Measurements from ENCODE around the gene ZBTB46.
"Not testable (repeated sequence)": the region's sequence is repeated elsewhere in the genome, so short reads cannot be mapped to it uniquely, and the experiment has no call there.

ZBTB46 gene

DNA sequence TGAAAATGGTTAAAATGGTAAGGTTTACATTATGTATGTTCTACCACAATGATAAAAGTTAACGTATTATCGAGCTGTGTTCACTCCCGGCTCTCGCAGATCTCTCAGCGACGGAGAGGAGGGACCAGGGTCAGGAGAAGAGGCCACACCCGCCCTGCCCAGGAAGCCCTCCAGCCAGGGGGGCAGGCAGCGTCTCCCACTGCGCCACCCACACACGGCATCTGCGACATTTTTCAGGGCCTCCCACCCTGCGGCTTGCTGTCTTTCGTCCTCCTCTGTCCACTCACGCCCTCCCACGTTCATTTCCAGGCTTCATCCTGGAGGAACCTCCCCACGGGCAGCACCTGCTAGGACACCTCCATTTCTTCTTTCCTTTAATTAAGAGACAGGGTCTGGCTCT is 43.3 kb downstream of the ZBTB46 start:
- DNase-seq (ENCODE audit: low read depth in 3 of 3), result no peak

DNA sequence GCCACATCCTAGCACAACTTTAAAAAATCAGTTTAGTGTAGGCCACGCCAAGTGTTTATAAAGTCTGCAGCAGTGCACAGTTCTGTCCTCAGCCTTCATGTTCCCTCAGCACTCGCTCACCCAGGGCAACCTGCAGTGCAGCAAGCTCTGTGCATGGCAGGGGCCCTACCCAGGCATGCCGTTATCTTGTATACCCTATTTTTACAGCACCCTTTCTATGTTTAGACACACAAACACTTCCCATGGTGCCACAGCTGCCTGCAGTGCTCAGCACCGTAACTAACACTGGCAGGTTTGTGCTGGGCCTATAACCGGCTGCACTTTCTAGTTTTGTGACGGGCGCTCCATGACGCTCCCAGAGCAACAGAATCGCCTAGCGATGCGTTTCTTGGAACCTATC is 43.8 kb downstream of the ZBTB46 start:
- DNase-seq (ENCODE audit: low read depth in 3 of 3), result no peak

DNA sequence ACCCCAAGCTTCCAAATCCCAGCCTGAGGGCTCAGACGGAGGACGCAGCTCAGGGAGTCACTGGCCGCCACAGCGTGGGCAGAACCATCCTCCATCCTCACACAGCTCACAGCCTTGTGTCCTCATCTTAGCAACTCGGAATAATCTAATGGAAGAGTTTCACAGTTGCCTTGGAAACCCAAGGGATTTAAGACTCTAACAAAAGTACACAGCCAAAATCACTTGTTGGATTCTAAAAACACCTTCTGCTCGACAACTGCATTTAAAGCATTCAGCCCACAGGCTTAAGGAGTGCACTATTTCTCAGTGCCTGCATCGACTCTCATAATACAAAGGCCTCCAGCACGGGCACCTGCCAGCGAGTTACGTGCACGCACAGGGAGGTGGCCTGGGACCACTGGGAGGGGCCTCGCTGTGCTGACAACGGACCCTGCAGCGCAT is 45.4 kb downstream of the ZBTB46 start:
- no peak for DNase-seq (ENCODE audit: low read depth in 3 of 3)

DNA sequence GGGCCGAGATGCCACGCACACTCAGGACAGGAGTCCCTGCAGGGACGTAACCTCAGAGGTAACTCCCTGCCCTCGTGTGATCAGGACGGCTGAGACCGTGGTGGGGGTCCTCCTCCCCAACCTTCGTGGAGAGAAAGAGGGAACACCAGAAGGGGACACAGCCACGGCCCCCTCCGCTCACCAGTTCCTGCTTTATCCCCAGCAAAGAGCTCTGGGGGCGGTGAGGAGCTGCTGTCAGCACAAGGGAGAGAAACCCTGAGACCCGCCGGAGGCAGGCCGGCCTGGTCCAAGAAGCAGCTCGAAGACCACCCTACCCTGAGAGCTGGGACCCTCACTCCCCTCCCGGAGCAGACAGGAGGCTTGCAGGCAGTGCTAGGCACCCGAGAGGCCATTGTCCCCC is 47.1 kb downstream of the ZBTB46 start:
- DNase-seq (ENCODE audit: low read depth in 3 of 3), result no peak

DNA sequence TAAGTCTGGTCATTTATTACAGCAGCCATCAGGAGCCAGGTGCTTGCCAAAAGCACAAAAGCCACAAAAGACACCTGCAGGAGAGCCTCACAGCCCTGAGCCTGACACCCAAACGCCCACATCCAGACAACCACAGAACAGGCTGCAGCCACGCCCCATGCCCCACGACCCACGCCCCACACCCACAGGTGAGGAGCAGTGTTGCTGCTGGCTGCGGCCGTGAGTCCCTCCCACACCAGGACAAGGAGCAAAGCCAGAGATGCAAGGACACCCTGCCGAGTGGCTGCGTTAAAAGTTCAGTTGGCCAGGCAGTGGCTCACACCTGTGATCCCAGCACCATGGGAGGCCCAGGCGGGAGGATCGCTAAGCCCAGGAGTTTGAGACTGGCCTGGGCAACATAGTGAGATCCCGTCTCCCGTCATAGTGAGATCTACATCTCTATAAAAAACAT is 48.5 kb downstream of the ZBTB46 start:
- DNase-seq (ENCODE audit: low read depth in 3 of 3), result no peak

DNA sequence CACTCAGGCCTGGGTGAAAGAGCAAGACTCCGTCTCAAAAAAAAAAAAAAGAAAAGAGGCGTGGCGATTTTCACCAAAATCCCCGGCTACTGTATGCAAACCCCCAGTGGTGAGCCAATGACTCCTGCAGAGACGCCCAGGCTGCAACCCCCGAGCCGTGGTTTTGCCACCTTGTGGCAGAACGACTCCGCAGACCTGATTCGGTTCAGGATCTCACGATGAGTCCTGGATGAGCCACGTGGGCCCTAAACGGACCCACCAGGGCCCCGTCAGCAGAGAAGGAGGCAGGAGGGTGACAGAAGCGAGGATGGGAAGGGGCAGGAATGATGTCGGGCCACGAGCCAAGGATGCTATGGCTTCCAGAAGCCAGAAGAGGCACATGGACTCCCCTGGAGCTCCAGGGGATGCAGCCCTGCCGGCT is 49.0 kb downstream of the ZBTB46 start:
- peak in 1 of 3 experiments; percentile 17 for DNase-seq (ENCODE audit: low read depth in 3 of 3)

DNA sequence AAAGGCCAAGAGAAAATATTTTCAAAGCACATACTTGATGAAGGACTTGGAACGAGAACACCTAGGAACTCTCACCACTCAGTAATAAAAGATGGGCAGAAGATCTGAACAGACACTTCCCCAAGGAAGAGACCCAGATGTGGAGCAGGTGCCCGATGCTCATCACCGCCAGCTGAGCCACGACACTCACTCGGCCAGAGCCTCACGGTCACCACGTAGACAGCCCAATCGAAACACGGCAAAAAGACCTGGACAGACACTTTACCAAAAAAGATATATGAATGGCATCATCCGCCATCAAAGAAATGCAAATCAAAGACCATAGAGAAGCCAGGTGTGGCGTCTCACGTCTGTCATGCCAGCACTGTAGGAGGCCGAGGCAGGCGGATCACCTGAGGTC is 49.9 kb downstream of the ZBTB46 start:
- DNase-seq (ENCODE audit: low read depth in 3 of 3), result no peak

DNA sequence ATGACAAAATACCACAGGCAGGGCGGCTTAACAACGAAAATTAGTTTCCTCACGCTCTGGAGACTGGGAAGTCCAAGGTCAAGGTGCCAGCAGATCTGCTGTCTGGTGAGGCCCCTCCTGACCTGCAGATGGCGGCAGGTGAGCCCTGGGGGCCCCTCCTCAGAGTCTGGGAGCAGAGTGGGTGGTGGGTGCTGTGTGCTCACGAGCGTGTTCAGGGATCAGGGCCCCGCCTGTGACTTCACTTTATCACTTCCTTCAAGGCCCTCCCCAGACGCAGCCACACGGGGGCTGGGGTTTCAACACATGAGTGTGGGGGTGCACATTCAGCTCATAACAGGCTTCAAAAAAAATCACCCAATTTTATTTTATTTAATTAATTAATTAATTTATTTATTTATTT is 52.2 kb downstream of the ZBTB46 start:
- DNase-seq (ENCODE audit: low read depth in 3 of 3), result no peak

DNA sequence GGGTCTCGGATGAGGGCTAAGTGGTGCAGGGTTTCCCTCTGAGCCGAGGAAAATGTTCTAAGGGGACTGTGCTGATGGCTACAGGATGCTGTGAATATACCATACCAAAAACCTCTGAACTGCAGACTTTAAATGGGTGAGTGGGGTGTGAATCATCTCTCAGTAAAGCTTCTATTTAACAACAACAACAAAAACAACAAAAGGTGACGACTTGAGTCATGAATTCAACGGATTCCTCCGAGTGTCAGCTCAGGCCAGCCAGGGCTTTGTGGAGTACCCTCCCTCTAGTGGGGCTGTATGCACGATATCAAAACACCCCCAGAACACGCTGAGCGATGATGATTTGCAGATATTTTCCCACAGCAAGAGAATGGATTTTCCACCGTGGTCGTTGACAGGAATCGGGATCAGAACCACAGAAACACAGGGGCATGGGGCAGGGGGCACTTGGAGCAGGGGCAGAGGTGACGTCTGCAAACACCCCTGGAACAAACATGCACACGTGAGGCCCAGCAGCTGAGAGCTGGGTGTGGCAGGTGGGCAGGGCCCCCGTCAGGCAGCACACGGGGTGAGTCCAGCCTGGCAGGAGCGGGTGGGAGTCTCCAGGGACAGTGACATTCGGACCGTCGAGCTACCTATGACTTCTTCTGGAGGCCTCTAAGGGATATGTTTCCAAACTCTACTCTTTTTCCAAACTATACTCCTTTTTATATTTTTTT is 52.9 kb downstream of the ZBTB46 start:
- DNase-seq (ENCODE audit: low read depth in 3 of 3), result no peak

DNA sequence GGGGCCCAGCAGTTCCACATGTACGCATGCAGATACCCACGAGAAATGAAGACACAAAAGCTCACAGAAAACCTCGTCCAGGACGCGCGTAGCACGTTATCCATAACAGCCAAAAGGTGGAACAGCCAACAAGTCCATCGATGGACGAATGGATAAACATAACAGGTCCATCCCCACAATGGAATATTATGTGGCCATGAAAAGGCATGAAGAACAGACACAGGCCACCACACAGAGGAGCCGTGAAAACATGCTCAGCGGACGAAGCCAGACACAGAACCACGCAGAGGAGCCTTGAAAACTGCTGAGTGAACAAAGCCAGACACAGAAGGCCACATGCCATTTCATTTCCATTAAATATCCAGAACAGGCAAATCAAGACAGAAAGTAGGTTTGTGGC is 53.5 kb downstream of the ZBTB46 start:
- no peak for DNase-seq (ENCODE audit: low read depth in 3 of 3)

DNA sequence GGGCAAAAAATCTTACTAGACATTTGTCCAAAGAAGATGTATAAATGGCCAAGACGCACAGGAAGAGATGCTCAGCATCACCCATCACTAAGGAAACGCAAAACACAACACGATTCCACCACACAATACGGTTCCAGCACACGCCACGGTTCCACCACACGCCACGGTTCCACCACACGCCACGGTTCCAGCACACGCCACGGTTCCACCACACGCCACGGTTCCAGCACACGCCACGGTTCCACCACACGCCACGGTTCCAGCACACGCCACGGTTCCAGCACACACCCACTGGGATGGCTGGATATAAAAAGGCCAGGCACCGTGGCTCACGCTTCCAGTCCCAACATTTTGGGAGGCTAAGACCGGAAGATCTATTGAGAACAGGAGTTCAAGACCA is 54.2 kb downstream of the ZBTB46 start:
- not testable (repeated sequence) for DNase-seq (ENCODE audit: low read depth in 3 of 3)

DNA sequence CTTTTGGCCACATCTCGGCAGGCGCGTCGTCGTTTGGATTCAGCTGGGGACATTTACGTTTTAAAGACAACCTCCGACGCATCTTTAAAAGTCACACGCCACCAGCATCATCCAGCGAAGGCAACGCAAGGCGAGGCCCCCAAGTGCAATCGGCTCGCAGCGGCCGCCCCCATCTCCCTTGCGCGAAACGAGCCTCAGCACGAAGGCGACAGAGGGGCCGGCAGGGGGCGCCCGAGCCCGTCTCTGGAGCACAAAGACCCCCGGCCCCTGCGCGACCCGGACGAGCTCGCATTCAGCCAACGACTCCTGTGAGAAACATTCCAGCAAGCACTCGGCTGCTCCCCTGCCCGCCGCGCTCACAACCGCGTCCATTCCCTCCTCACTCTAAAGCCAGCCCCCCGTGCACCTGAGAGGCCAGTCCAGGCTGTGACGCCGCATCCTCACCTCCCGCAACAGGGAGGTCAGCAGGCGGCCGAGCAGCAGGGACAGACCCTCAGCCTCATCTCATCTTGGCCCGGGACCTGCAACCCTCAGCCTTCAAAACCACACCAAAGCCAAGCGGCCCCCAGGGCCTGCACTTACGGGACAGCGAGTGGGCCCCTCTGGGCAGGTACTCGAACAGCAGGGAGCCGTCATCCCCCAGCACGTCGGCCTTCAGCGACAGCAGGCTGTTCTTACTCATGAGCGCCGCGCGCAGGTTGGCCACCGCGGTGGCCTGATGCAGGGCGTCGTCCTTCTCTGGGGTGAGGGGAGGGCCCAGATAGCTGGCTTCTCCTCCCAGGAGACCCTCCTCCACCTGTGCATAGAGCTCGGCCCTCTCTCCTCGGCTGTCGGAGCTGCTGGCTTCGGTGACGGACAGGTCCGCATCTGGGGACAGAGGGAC is 55.7 kb downstream of the ZBTB46 start:
- DNase-seq (ENCODE audit: low read depth in 3 of 3), result peak in 1 of 3 experiments; percentile 29

DNA sequence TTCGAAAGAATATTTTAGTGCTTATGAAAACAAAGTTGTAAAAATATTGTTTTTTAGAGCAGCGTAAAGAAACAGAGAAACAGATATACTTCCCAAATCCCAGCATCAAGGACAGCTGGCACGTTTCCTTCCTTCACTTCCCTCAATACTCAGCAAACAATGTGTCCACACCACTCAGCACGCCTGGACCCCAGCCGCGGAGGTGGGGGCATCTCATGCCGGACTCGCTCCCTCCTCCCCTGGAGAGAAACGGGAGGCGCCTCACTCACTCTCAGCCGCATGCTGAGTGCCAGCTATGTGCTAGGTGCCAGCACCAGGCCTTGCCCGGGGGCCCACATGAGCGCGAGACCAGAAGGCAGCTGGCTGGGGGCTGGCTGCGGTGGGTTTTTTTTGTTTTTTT is 56.8 kb downstream of the ZBTB46 start:
- DNase-seq (ENCODE audit: low read depth in 3 of 3), result no peak

DNA sequence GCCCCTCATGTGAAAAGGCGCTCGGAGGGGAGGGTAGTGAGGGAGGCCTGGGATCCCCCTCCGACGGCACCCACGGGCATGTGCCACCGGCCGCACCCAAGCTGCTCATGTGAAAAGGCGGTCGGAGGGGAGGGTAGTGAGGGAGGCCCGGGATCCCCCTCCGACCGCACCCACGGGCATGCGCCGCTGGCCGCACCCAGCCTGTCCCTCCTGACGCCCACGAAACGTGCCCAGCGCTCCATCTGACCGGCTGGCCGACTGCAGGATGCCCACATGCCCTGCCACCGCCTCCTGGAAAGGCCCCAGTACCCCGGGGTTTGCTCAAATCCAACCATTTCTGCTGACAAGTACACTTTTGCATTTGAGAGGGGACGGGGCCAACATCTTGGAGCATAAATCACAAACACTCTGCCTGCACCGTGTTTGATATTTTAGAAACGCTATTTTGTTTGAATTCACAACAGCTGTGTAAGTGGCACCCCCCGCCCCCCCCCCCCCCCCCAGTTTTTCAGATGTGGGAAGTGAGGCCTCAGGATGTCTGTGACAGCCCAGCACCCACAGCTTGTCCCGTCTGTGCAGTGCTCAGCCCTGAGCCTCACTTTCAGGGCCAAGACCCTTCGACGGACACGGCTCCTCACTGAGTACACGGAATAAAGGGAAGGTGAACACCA is 57.4 kb downstream of the ZBTB46 start:
- DNase-seq (ENCODE audit: low read depth in 3 of 3), result no peak

DNA sequence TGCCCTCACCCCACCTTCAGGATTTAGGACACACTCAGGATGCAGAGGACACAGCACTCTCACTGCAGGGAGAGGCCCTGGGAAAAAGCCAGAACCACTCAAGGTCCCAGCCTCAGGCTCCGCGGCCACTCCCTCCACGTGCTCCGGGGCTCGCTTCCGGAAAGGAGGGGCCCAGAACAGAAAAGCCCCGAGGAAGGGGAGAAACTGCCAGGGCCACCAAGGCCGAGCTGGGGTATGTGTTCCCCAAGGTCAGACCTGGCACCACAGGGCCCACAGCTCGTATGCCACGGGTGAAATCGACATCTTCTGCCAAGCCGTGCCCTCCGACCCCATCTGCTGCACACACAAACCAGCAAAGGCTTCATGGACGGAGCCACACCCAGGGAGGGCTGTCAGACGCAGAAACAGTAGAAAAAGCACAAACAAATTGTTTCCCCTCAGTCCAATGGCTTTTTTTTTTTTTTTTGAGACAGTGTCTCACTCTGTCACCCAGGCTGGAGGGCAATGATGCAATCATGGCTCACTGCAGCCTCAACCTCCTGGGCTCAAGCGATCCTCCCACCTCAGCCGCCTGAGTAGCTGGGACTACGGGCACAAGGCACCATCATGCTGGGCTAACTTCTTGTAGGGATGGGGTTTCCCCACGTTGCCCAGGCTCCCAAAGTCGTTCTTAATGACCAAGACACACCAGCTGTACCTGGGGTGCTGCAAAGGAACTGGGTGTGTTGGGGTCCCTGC is 58.1 kb downstream of the ZBTB46 start:
- DNase-seq (ENCODE audit: low read depth in 3 of 3), result no peak

DNA sequence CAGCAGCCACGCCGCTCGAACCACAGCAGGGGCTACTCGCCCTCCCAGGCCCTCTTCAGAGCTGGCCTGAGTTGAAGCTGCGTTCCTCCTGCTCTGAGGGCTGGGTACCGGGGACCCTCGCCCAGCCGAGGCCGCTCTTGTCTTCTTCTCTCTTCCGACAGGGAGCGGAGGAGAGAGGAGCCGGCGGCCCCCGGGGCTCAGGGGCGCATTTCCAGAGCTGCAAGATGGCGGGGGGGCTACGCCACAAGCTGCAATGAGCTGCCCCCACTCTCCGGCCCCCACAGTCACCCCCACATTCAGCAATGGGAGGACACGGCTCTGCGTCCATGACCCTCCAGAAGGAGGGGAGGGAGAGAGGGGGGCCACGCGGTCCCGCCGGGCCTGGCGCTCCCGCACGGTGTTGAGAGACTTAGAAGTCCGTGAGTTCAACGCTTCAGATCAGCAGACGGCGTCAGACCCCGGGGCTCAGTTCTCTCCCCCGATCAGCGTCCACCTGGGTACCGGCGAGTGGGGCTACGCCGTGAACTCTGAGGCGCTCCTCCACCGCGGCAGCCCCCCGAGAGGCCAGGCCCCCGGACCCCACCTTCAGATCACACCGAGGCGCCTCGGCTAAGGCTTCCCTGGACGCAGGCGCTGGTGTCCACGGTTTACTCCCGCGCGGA is 59.9 kb downstream of the ZBTB46 start:
- DNase-seq (ENCODE audit: low read depth in 3 of 3), result no peak

DNA sequence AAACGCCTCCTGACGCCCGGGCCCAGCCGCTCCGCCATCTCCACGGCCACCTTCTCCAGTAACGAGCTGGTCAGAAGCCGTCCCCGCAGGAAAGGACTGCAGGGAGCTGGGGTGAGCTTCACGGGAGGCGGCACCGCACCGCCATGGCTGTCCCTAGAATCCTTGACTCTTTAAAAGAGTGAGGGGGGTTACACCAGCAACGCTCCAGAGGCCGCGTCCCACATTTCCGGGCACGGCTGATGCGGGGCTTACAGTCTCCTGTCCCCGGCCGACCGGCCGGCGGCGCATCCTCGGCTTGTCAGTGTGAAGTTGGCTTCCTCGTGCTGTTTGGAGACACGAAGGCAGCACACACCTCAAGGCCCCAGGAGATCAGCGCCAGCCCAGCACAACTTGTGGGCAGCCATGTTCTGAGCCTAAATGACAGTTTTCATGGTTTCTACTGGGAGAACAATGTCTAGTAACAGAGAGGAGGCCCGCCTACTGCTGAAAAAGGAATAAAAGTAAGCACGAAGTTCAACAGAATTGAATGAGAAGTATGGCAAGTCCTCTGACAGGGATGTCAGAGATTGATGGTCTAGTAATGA is 61.1 kb downstream of the ZBTB46 start:
- DNase-seq (ENCODE audit: low read depth in 3 of 3), result no peak

DNA sequence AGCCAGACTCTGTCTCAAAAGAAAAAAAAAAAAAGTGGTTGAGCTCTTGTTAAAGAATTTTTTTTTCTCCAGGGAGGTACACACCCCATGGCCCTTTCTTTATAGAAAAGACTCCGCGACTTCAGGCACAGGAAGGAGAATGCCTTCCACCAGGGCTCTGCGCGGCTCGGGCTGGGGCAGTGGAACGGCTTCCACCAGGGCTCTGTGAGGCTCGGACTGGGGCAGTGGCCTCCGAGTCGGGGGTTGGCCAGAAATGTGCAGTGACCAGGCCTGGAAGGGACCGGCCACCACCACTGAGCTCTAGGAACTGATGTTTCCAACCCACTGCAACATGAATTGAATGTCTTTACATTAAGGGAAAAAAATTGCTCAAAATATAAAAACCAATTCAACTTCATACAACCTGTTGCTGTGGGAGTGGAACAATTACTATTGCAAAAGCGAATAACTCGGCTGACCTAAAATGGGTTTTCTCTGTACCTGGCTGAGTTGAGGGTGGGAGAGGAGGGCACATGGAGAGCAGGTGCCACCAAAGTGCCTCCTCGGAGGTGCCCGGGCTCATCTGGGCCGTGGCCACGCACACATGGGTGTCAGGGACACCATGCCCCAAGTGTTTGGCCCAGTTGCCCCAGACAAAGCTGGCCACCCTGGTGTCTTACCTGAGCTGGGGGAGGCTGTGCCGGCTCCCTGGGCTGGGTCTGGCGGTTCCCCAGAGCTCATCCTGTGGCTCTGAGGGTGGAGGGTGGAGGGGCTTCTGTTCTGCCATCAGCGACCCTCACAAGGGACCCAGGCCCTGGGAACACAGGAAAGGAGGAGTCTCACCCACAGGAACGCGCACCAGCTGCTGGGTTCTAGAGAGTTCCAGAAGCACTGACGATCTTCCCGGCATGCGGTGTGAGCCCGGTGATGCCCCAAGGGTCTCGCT is 62.2 kb downstream of the ZBTB46 start:
- DNase-seq (ENCODE audit: low read depth in 3 of 3), result no peak

DNA sequence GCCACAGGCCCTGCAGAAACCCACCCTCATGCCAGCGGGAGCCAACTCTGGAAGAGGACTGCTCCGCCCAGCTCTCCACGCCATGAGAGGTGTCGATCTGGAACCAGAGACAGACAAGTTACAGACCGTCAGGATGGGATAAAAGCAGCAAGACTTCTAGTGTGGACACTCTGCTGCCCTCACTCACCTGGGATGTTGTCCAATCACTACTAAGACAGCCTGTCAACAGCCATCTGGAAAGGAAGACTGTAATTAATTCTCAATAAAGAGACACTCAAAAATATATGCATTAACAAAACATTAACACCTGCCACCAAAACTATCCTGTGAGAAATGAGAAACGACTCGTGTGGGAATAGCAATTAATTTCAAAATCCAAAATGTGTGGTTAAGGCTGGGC is 63.2 kb downstream of the ZBTB46 start:
- DNase-seq (ENCODE audit: low read depth in 3 of 3), result no peak

DNA sequence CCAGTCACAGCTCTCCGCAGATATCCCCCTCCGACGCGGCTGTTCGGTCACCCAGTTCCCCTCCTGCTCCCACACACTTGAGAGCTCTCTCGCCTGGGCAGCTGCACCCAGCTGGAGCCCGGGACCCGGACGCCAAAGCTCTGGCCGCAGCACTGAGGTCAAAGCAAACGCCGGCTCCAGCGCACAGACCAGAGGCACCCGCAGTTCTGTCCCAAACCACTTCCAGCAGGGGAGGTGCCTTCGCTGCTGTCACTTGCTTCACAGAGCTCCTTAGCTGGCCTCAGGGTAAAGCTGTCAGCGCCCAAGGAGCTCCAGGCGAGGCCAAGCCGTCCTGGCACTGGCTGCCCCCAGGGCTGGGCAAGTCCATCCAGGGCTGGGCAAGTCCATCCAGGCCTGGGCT is 63.6 kb downstream of the ZBTB46 start:
- no peak for DNase-seq (ENCODE audit: low read depth in 3 of 3)

Measured in stimulated activated CD4-positive, alpha-beta T cell treated with anti-CD3 and anti-CD28 coated beads, TNF-alpha, amount 100 ng/mL, for 24 hours (primary cell).